Measurements from ENCODE around the gene MPHOSPH6.
"Not testable (repeated sequence)": the region's sequence is repeated elsewhere in the genome, so short reads cannot be mapped to it uniquely, and the experiment has no call there.

The MPHOSPH6 gene

DNA sequence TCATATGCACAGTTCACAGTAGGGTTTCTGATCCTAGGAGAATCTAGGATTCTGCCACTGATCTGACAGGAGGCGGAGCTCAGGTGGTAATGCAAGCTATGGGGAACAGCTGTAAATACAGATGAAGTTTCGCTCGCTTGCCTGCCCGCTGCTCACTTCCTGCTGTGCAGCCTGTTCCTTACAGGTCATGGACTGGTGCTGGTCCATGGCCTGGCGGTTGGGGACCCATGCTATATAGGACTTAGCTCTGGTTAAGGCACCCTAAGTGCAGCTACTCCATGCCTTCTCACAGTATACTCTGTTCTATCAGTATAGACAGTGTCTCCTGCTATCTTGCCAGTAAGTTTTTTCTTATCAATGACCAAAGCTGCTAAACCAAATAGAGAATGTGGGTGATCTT lies 2.4 kb downstream of the MPHOSPH6 start:
- no peak for DNase-seq

DNA sequence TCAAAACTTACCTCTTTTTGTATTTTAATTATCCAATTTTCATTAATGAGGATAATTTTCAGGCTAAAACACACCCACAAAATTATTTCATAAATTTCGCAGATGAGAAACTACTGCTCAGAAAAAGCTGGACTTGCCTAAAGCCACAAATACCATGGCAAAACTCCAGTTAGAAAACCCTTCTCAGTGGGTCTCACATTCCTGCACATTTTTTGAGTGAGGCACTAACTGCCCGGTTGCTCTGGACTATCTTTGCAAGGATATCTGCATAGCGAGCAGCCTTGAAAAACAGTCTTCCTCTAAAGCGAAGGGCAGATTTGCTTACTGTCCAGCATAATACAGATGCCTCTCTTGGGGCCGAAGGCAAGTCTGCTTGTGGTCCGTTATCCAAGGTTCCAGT lies 9.8 kb downstream of the MPHOSPH6 start:
- DNase-seq = no peak

DNA sequence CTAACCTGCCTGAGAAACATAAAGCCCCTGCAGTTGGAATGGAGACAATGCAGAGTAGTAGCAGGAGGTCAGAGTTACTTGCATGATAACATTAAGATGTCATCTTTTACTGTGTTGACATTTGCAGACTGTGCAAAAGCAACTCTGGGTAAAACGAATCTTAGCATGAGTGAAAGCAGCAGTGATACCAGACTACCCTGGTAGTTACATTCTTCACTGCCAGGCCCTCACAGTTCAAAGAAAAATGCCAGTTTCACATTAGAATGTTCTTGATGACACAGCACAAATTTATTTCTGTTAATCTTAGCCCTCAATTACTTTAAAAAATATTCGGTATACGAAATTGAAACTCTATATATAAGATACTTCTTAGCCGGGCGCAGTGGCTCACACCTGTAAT lies 12.2 kb downstream of the MPHOSPH6 start:
- DNase-seq = no peak

DNA sequence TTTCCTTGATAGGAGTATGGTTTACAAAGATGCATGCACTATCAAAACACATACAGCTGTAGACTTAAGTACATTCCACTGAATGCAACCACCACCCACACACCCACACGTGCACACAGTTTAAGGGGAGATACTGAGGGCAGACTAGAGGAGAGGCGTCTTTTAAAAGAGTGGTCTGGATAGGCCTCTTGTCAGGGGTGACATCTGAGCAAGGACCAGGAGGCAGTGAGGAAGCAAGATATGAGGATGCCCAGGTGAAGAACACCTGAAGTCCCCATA lies 12.6 kb downstream of the MPHOSPH6 start:
- DNase-seq = no peak

DNA sequence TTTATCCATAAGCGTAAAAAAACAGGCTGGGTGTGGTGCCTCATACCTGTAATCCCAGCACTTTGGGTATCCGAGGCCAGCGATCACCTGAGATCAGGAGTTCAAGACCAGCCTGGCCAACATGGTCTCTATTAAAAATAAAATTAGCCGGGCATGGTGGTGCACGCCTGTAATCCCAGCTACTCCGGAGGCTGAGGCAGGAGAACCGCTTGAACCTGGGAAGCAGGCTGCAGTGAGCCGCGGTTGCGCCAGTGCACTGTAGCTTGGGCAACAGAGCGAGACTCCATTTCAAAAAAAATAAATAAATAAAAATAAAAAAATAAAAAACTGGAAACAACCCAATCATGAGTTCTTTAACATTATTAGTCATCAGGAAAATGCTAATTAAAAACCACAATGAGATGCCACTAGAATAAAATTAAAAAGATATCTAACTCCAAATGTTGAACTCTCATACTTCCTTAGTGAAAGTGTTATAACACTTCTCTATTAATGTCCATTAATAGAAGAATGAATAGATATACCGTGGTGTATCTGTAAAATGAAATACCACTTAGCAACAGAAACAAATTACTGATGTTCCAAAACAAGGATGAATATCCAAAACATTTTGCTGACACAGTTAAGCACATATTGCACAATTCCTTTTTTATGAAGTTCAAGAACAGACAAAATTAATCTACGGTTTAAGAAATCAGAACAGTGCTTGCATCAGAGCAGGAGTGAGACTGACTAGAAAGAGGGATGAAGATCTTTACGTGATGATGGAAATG lies 13.1 kb downstream of the MPHOSPH6 start:
- DNase-seq = no peak

DNA sequence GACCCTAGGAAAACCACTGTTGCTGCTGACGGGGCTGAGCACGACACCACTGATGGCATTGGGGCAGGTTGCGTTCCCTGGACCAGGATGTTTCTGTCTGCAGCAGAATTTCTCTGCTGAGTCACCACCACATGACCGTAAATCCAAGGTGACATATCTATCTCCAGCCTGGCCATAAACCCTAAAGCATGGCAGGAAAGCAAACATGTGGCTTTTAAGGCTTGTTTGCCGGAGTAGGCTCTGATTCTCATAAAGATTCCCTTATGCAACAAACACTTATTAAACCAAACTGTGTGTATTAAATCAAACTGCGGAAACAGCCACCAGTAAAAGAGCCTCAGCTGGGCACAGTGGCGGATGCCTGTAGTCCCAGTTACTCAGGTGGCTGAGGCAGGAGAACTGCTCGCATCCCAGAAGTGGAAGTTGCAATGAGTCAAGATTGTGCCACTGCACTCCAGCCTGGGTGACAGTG lies 17.3 kb downstream of the MPHOSPH6 start:
- DNase-seq = no peak

DNA sequence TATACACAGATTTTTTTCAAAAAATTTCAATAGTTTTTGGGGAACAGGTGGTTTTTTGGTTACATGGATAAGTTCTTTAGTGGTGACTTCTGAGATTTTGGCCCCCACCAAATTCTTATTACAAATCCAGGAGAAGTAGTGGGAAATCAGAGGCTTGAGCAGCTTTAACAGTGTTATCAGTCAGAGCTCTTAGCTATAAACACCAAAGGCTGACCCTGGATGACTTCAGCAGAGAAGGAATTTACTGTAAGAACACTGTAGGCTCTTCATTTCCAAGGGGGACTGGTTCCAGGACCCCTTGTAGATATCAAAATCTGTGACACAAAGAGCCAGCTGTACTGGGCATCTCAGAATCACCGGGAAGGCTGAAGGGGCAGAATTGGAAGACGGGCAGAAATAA lies 17.8 kb downstream of the MPHOSPH6 start:
- DNase-seq = no peak

DNA sequence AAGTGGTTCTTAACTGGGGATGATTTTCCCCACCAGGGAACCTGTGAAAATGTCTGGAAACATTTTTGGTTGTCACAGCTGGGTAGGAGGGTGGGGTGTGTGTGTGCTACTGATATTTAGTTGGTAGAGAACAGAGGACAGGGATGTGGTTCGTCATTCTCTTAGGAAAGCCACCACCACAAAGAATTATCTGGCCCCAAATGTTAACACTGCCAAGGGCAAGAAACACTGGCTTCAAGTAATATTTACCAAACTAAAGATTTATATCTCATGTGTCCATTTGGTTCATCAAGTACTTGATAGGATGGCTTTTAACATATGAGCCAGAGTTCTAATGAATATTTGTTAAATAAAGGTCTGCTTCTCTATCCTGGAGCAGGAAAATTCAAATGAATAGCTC lies 19.5 kb downstream of the MPHOSPH6 start:
- DNase-seq = no peak

DNA sequence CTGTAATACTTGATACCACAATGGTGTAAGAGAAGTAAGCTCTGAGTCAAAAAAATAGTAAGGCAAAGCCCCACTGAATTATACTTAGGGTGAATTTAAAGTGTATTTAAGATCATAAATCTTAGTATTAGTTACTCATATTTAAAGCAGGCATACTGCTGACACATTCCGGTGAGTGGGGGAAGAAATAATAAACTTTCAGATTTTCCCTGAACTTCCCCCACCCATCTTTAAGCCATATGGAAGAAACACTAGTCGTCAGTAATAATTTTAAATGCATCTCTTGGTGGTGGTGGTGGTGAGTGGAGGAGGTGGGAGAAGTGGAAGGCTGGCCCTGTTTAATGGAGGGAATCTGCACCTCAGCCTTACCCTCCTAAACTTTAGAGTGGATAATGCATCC lies 20.5 kb downstream of the MPHOSPH6 start:
- no peak for DNase-seq

DNA sequence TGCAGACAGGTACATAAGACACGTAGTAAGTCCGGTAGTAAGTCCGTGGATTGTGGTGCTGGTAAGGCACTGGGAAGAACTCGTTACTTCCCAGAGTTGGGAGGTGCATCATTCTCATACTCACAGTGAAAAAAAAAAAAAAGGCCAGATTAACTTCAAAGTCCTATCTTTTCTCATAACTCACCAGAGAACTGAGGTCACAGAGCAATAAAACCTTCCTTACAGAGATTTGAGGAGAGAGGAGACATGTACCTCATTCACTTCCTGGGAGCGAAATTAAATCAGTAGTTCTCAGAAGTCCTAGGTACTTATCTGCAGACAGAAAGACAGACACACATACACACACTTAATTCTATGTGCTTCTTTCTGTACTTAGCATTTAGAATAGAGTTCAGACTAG lies 22.5 kb downstream of the MPHOSPH6 start:
- DNase-seq = no peak

DNA sequence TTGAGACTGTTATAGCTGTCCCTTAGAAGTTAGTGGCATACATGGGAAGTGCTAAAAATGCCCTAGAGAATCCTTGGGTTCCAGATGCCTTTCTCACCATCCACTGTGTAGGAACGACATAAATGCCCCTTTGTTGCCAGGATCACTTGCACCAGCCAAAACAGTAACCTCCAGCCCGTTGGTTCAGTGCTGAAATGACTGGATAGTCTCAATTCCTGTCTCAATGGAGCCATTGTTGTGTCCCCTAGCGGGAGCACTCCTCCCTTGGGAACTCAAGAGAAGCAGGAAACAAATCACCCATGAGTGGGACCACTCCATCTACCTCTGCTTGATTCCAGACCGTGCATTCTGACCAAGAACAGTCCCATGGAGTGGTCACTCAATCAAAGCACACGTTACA lies 23.1 kb downstream of the MPHOSPH6 start:
- no peak for DNase-seq

DNA sequence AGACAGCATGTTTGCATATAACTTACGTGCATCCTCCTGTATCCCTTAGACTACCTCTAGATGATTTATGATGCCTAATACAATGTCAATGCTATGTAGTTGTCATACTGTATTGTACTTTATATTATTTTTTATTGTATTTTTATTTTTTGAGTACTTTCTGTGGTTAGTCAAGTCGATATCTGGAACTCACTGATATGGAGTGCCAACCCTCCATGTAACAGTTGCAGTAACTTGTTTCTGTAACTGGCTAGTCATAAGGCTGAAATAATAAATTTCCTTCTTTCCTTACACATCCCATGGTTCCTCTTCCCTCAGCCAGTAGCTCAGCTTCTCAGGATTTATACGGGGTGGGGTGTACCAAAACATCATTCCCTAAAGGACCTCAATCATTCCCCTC lies 23.5 kb downstream of the MPHOSPH6 start:
- DNase-seq = no peak

DNA sequence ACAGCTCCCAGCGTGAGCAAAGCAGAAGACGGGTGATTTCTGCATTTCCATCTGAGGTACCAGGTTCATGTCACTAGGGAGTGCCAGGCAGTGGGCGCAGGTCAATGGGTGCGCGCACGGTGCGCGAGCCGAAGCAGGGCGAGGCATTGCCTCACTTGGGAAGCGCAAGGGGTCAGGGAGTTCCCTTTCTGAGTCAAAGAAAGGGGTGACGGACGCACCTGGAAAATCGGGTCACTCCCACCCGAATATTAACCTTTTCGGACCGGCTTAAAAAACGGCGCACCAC lies 30.8 kb downstream of the MPHOSPH6 start:
- DNase-seq = not testable (repeated sequence)

DNA sequence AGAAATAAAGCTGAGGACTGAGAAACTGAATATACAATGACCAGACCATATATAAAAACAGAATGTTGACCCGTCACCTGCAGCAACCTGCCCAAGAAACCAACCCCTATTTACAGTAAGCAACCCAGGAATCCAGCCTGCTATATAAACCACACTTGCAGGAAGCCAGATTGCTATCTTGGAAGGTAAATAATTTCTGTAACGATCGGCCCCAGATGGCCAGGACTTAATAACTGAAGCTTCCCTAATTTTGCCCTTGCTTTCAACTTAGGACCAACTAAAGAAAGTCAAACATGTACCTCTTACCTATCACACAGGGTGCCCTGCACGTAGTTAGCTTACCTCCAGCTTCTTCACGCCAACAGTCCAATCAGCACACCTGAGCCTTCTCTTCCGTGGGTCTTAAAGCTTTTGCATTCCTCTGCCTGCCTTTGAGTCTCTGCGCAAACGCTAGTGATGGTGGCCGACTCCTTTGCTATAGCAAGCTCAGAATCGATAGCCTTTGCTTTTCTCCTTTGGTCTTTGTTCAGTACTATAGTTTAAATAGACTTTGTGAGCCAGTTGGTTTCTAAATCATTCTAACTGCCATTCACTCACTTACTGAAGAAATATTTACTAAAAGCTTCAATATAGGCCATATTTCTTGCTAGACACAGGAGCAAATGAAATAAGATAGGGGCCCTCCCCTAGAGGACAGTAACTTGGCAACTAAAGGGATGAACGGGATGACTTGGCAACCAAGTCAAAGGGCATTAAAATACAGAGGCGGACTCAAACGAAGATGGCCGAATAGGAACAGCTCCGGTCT lies 31.3 kb downstream of the MPHOSPH6 start:
- no peak for DNase-seq

DNA sequence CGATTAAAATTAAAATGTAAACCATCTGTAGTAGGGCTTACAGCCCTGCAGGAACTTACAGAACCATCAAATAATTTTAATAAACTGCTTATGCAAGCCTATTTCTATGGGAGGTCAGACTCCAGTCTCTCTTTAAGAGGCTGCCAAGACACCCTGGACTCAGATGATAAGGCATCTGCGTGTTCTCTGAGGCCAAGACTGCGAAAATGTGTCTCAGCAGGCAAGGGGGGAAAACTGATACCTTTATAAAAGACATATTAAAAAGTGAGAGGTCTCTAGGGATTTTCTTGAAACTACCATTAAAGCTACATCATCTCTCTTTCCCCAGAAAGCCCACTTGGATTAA lies 32.2 kb downstream of the MPHOSPH6 start:
- no peak for DNase-seq

DNA sequence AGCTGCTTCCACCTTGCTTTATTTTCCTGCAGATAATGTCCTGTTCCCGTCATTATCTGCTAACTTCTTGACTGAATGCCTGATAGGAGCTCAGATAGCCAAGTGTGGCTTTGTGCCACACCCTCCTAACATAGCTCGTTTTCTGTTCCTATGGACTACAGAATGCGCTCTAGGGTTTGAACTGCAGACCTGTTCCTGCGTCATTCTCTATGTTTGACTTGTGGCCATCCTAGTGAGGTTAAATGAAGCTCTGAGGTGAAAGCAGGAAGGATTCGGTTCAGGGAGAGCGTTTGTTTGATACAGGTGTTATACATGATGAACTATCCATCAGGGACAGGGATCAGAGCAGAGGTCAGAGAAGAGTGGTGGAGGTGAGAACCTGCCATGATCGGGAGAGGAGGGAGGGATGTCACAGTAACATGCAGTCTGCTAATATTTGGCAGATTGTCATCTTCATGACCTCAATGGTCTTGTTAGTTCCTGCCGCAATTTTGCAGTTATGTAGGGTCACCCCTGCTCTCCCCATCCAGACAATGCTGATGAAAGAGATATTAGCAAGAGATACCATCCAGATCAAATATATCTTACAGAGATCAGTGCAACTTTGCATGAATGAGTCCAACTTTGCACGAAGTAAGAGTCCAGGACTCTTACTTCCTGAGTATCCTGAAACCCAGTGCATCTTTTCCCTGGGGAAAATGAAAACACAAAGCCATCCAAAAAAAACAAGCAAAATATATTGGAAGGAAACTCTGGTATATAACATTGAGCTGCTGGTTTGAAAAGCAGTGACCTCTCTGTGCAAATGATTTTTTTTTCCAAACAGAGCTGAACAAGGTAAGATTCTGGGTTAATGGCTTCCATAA lies 32.8 kb downstream of the MPHOSPH6 start:
- no peak for DNase-seq

DNA sequence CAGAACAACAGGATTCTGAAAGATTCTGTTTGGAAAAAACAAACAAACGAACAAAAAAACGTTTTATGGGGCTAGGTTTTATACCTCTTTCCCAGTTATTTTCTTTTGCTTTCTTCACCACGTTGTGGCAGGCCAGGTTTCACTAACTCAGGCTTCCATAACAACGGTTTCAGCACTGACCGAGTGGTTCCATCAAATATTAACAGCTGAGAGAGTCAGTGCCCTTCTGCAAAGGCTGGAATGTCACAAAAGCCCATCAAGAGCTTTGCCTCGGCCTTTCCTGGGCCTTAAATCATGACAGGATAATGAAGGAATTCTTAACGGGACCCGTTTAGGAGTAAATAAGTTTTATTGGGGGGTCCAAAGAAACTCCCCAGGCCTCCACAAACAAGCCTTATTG lies 34.2 kb downstream of the MPHOSPH6 start:
- no peak for DNase-seq

DNA sequence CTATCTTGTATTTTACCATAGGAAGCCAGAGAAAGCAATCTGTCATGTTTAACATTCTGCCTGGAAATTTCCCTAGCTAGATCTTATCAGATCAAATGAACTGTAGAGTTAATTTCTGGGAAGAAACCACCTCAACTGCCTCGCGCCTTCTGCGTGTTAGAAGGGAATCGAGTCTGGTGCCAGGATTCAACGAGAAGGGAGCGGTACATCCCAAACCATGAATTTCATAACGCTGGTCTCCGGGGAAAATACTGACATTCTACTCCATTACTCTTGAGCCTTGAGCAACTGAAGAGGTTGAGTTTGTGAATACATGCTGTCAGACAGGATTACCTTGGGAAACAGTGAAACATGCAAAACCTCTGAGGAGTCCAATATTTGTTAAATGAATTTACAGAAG lies 35.2 kb downstream of the MPHOSPH6 start:
- no peak for DNase-seq

DNA sequence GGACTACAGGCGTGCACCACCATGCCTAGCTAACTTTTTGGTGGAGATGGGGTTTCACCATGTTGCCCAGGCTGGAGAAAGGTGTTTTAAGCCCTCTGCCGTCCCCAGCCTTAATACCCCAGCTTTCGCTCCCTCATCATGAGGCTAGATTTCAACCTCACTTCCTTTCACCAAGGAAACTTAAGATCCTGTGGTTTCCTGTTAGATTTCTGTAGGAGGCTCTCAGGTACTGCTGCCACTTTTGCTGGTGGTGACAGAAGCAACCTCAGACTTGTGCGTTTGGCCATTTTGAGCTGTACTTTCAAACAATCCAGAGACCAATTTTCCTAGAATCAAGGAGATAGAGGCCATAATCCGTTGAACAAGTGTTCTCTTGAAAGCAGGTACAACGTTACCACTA lies 36.2 kb downstream of the MPHOSPH6 start:
- no peak for DNase-seq

DNA sequence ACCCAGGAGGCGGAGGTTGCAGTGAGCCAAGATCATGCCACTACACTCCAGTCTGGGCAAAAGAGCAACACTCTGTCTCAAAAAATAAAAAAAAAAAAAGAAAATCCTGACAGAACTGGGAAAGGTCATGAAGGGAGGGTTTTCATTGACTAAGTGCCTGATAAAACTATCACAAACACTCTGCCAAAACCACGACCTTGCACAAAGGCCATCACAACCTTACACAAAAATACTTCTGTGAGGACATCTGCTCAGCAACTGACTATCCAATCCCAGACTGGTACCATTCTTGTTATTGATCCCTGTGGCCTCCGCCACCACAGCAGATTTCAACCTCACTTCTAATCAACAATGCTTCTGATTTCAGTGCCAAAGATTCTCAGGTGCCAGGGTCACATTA lies 40.1 kb downstream of the MPHOSPH6 start:
- DNase-seq = no peak

DNA sequence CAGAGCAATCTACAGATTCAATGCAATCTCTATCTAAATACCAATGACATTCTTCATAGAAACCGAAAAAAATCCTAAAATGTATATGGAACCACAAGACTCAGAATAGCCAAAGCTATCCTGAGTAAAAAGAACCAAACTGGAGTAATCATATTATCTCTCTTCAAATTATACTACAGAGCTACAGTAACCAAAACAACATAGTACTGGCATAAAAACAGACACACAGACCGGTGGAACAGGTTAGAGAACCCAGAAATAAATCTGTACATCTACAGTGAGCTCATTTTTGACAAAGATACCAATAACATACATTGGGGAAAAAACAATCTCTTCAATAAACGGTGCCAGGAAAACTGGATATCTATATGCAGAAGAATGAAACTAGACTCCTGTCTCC lies 45.4 kb downstream of the MPHOSPH6 start:
- no peak for DNase-seq

DNA sequence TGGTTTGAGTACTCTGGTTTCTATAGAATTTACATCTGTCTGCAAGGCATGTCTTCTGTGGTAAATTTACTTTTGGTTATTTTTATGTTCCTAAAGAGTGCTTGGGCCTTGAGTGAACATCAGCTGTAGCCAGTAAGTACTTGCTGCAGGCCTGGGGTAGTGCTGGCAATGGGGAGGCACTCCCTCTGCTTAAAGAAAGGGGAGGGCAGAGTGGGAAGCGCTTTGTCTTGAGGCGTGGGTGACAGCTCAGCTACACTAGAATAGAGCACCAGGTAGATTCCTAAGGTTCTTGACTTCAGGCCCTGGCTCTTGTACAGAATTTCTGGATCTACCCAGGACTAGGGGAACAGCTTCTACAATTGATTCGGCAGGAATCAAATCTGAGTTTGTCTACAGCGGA lies 50.6 kb downstream of the MPHOSPH6 start:
- DNase-seq = no peak

DNA sequence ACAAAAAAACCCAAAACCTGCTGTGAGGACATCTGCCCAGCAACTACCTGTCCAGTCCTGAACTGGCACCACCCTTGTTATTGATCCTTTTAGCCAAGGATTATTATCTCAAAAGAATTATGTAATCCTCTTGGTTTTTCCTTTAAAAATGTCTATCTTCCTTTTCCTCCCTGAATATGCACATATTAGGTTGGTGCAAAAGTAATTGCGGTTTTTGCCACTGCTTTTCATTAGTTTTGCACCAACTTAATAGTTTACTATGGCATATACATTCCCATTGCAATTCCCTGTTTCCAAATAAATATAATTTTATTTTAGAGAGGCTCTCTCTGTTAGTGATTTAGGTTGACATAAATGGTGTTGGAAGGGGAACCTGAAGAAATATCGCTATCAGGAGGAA lies 51.3 kb downstream of the MPHOSPH6 start:
- DNase-seq = no peak

DNA sequence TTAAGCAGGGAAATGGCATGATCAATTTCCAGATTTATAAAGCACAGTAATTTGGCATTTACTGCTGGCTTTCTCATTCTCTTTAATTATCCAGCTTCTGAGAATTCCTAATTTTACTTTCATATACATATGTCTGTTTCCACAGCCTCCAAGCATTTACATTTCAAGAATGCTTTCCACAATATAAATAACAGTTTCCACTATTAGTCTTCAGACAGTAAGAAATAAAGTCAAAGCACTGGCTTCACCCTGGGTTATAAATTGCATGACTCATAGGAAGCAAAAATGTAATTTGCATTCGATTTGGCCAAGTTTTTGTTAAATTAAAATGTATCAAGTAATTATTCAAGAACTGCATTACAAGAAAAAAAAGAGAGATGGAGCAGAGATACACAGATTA lies 53.5 kb downstream of the MPHOSPH6 start:
- DNase-seq = no peak
